Osteocyte (in vitro differentiated cells): ENCODE results near the gene MIOS. TPM values are rescaled to one million over a fixed set of nuclear protein-coding genes. Genes with fewer than 3 reads are reported as not detected.

Source experiments
- DNase-seq: peaks from one replicate; pipeline ENCODE4 v3.0.0; 2021; ENCODE audit warnings: mixed read lengths; ENCODE audit not compliant: unreplicated experiment; ENCODE audit errors: extremely low spot score
- H3K27ac Mint-ChIP-seq: one replicate; pipeline ENCODE4 v1.8.0; 2021; ENCODE audit warnings: mild to moderate bottlenecking, mixed read lengths; ENCODE audit not compliant: unreplicated experiment
- H3K27me3 Mint-ChIP-seq: one replicate; pipeline ENCODE4 v1.8.0; 2021; ENCODE audit warnings: mixed read lengths; ENCODE audit not compliant: unreplicated experiment
- H3K36me3 Mint-ChIP-seq: one replicate; pipeline ENCODE4 v1.8.0; 2021; ENCODE audit warnings: mixed read lengths; ENCODE audit not compliant: unreplicated experiment
- H3K4me1 Mint-ChIP-seq: one replicate; pipeline ENCODE4 v1.8.0; 2021; ENCODE audit warnings: mixed read lengths; ENCODE audit not compliant: unreplicated experiment
- H3K4me3 Mint-ChIP-seq: one replicate; pipeline ENCODE4 v1.8.0; 2021; ENCODE audit warnings: mild to moderate bottlenecking, moderate library complexity, mixed read lengths; ENCODE audit not compliant: unreplicated experiment
- H3K9me3 Mint-ChIP-seq: one replicate; pipeline ENCODE4 v1.8.0; 2021; ENCODE audit warnings: mixed read lengths; ENCODE audit not compliant: unreplicated experiment
- total RNA-seq: library from RNA; stranded (reverse); gene quantifications from 2 replicates; pipeline ENCODE4 v1.2.1, GENCODE V29; 2021
- TF ChIP-seq, protein P1 (sequence below): fragments of 200-600 bp; sonication (generic); IDR thresholded peaks from 2 replicates; pipeline ENCODE4 v1.5.0; 2021; ENCODE audit warnings: antibody characterized with exemption, mild to moderate bottlenecking, moderate library complexity

The MIOS gene
- total RNA-seq, 1 donor from 2014 or later: 19.1 TPM

DNA sequence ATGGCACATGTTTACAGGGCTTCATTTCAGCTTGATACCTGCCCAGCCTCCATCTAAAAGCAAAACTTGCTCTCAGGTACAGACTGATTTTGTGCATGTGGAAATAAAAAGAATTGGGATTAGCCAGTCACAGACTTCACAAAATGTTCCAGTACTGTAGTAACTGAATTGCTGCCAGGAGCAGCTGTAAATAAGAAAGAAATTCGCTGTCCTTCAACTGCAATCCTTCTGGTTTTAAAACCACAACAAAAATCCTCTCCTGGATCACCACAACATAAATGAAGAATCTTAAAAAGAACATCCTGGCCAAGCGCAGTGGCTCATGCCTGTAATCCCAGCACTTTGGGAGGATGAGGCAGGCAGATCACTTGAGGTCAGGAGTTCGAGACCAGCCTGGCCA is 3.9 kb upstream of the MIOS start:
- Mint-ChIP-seq H3K27ac (no peak overlapping the region), H3K27me3 (no peaks in the 10 kb centered on the region), H3K4me3 (no peak overlapping the region), H3K36me3 (peaks cover 24% of the 10 kb centered on the region), H3K9me3 (peaks cover 24% of the 10 kb centered on the region), H3K4me1 (peaks cover 4% of the 10 kb centered on the region)
- DNase-seq: no peak
- TF ChIP-seq, protein P1, sequence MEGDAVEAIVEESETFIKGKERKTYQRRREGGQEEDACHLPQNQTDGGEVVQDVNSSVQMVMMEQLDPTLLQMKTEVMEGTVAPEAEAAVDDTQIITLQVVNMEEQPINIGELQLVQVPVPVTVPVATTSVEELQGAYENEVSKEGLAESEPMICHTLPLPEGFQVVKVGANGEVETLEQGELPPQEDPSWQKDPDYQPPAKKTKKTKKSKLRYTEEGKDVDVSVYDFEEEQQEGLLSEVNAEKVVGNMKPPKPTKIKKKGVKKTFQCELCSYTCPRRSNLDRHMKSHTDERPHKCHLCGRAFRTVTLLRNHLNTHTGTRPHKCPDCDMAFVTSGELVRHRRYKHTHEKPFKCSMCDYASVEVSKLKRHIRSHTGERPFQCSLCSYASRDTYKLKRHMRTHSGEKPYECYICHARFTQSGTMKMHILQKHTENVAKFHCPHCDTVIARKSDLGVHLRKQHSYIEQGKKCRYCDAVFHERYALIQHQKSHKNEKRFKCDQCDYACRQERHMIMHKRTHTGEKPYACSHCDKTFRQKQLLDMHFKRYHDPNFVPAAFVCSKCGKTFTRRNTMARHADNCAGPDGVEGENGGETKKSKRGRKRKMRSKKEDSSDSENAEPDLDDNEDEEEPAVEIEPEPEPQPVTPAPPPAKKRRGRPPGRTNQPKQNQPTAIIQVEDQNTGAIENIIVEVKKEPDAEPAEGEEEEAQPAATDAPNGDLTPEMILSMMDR: no peak

DNA sequence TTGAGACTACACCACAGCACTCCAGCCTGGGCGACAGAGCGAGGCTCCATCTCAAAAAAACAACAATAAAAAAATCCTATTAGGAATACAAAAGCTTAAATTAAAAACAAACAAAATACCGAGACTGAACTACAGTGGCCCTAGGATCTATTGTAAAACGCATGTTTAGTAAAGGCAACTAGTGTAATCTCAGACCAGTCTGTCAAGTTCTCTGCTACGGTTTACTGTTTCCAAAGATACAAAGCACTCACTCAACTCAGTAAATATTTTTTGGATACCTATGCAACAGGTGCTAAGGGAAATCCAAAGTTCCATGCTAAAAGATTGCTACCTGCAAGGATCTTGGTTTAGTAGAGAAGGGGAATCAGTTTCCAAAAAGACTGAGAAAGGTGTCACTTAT is 3.4 kb upstream of the MIOS start:
- DNase-seq: no peak
- no peak overlapping the region for H3K27ac Mint-ChIP-seq
- no peaks in the 10 kb centered on the region for H3K27me3 Mint-ChIP-seq
- TF ChIP-seq, protein P1: no peak
- no peak overlapping the region for H3K4me3 Mint-ChIP-seq
- H3K9me3 Mint-ChIP-seq: peaks cover 20% of the 10 kb centered on the region
- H3K36me3 Mint-ChIP-seq: peaks cover 21% of the 10 kb centered on the region
- peaks cover 10% of the 10 kb centered on the region for H3K4me1 Mint-ChIP-seq

DNA sequence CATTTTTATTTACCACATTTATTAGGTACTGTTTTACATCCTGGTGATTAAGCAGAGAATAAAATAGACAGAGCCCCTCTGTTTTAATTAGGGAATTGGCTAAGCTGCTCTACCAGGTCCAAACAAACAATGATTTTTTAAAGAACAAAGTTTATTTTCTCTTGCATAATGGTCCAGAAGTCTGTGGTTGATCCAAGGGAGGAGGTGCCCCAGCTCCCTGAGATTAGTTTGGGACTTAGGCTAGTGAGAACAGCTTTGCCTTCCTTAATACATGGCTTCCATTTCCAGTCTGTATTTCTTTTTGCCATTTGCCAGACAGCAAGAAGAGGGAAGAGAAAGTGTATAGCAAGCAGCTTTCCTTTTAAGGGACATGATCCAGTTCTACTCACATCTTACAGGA is 2.9 kb upstream of the MIOS start:
- H3K27ac Mint-ChIP-seq: no peak overlapping the region
- no peak overlapping the region for H3K4me3 Mint-ChIP-seq
- peaks cover 15% of the 10 kb centered on the region for H3K9me3 Mint-ChIP-seq
- no peak for DNase-seq
- peaks cover 15% of the 10 kb centered on the region for H3K4me1 Mint-ChIP-seq
- H3K36me3 Mint-ChIP-seq: peaks cover 16% of the 10 kb centered on the region
- TF ChIP-seq, protein P1: no peak
- H3K27me3 Mint-ChIP-seq: no peaks in the 10 kb centered on the region

DNA sequence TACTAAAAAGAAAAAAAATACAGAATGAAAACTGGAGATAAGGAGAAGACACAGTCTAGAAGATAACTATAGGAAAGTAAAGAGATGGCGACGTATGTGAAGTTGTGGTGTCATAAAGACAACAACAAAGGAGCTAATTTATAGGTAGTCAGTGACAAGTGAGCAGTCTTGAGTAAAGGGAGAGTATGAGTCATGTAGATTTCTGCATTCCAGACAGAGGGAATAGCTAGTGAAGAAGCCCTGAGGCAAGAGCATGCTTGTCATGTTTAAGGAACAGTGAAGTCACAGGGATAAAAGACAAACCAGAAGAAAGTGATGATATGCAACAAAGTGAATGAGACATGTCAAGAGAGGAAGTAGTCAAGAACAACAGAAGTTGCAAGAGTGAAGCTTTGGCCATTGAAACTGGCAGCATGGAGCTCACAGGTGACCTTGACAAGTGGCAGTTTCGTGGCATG is 2.3 kb upstream of the MIOS start:
- H3K9me3 Mint-ChIP-seq: peaks cover 11% of the 10 kb centered on the region
- H3K27ac Mint-ChIP-seq: no peak overlapping the region
- H3K36me3 Mint-ChIP-seq: peaks cover 11% of the 10 kb centered on the region
- no peak overlapping the region for H3K4me3 Mint-ChIP-seq
- TF ChIP-seq, protein P1: no peak
- peaks cover 20% of the 10 kb centered on the region for H3K4me1 Mint-ChIP-seq
- DNase-seq: no peak
- no peaks in the 10 kb centered on the region for H3K27me3 Mint-ChIP-seq

DNA sequence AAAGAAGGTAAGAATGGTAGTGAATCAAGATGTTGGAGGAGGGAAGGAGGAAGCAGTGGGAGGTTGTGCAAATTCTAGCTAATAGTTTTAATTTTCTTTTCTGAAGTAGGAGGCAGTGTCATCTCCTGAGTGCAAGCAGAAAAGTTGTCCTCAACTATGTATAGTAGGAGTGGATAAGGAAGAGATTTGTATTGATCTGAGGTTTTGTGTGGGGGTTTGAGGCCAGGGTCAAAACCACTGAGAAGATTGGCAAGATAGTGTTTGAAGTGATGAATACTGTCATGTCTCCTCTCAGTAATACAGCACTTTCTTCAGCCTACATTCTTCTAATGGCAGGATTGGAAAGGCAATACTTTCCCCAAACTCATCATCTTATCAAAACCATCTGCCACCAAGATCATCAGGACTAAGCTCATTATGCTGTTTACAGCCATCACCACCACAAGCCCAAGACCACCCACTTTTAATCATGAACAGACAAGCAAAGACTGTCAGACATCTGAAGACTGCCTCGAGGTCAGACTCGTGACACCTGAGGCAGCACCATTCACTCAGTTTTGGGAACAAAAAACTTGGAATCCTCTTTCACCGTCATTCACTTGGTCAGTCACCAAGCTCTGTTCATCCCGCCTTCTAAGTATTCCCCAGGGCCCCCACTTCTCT is 1.5 kb upstream of the MIOS start:
- H3K27me3 Mint-ChIP-seq: no peaks in the 10 kb centered on the region
- DNase-seq: no peak
- no peak overlapping the region for H3K4me3 Mint-ChIP-seq
- peaks cover 11% of the 10 kb centered on the region for H3K36me3 Mint-ChIP-seq
- peaks cover 4% of the 10 kb centered on the region for H3K9me3 Mint-ChIP-seq
- peaks cover 26% of the 10 kb centered on the region for H3K4me1 Mint-ChIP-seq
- no peak overlapping the region for H3K27ac Mint-ChIP-seq
- TF ChIP-seq, protein P1: no peak
